ENCODE measurements around the gene GLB1L2.

GLB1L2 gene

DNA sequence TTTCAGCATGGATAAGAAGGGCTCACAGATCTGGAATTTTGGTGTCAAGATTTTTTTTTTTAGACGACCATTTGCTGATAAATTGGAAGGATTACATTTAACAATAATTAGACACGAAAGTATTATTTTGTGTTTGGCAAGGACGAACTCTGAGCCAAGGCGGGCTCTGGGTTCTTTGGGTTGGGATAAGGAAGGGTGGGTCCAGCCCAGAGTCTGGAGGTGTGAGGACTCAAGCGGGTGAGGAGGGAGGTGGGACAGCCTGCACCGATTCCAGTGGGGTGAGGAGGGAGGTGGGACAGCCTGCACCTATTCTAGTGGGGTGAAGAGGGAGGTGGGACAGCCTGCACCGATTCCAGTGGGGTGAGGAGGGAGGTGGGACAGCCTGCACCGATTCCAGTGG lies 76.1 kb downstream of the GLB1L2 start:
- no peak for DNase-seq

GRCh38 chr11:134409552-134410429 lies 78.0 kb downstream of the GLB1L2 start:
- no peak for DNase-seq

DNA sequence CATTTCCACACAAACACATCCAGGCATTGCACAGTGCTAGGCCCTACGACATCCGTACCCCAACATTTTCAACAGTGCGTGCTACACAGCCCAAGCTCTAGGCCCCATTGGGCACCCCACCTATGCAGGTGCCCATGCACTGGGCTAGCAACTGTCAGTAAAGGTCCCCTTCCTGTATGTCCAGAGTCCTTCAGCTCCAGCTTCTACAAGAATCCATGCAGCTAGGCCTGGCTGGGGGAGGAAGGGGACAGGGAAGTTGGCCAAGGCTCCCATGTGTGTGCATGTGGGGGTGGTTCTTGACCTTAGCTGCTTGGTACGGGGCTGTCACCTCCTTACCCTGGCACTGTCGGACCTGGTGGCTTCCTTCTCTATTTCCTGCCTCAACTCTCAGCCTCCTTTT lies 79.0 kb downstream of the GLB1L2 start:
- DNase-seq = no peak

- DNase-seq = no peak
Measured at GRCh38 chr11:134412203-134413042, 80.6 kb downstream of the GLB1L2 start, which contains the start of gene B3GAT1. Gene B3GAT1 (minus strand): TSS chr11:134412242. CDS start chr11:134387659, 24,583 bp downstream.

DNA sequence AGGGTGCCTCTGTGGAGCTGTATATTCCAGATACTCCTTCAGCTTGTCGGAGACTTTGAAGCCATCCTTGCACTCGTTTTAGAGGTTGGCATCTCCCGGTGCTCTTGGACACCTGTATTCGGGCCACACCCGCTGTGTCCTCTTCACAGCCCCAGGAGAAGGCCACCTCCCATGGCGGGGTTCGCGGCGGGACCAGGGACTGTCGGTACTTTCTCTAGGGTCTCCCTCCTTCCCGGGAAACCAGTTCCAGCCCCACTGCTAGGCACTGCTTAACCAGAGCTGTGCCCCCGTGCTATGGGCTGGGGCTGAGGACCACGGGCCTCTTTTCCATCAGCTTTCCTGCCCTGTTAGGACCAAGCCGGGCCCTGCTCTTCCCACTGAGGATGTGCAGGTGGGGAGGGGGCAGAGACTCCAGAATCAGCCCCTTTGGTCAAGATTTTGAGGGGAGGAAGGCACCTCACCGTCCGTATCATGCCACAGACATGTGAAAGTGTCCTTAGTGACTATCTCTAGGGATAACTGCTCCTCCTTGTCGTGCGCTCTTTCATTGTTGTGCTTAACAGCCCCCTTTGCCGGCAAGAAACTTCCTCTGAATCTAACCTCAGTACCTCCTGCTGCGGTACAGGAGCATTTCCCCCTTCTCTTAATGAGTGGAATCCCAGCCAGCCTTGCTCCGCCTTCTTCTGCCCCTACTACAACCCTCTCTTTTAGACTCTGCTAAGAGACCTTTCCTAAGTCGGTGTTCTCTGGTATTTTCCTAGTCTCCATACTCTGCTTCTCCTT lies 81.4 kb downstream of the GLB1L2 start:
- no peak for DNase-seq

DNA sequence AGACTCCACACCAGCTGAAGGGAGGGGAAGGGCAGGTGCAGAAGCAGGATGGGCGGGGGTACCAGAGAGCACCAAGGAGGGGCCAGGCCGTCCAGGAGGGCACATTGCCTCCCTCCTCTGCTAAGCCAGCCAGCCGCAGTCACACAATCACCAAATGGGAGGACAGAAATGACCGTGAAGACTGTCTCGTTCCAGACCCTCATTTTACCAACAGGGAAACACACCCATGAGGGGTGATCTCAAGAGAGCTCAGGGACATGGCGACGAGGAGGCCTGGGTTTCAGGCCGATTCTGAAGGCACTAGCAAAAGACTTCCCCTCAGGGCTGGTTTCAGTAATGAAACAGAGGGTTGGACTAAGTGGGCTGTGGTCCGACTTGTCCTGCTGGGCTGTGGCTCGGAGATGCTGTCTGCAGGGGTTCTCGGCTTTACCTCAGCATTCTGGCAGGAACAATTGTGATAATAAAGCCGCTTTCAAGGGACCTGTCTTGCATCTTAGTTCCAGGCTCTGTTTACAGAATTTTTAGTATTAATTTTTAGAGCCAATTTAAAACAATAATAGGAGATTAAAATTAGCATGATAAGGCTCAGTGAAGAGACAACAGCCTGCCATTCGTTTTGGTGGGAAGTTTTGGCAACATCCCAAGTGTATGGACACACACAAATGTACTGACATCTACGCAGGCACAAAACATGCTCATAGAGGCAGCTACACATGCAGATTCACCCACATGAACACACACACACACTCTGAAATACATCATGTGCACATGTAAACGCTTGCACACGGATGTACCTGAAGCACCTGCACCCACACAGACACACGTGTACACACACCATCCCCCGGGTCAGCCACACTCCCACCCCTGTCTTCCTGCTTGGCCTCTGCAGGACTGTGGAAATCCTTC lies 82.3 kb downstream of the GLB1L2 start:
- no peak for DNase-seq

DNA sequence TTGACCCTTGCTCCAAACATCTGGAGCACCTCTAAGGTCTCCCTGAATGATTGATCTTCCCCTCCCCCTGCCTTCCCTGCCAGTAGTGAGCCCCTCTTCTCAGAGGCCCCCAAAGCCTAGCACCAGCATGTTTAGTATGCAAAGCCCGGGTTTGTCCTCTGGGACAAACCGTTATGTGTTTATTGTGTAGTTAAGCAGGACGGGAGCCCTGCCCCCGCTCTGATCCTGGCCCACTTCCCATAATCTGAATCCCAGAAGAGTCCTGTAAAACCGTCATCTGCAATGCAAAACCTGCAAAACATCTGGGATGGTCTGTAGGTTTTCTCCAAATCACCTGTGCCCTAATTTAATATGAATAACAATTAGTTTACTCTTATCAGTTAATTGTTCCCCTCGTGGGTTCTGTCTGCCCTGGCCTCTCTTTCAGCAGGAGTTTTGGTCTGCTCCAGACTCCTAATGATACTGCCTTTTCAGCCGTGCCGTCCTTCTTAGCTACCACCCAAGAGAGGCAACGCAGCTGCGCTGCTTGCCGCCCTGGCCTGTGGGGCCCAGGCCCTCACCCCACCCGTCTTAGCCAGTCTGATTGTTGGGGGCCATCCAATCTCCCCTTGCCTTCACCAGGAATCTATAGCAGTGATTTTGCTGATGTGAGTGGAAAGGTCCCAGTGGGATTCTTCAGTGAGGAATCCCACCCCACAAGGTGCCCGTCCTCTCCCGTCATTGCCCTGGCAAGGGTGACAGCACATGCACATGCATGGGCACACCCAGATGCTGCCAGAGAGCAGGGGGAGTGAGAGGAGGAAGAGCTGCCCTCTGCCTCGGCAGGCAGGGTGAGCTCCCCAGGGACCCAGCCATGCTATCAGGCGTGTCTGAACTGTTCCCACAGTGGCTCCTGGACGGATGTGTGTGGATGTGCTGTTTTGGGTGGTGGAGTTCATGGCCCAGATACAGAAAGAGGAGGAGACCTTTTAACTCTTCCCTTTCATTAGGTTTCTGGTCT lies 83.3 kb downstream of the GLB1L2 start:
- DNase-seq = no peak

DNA sequence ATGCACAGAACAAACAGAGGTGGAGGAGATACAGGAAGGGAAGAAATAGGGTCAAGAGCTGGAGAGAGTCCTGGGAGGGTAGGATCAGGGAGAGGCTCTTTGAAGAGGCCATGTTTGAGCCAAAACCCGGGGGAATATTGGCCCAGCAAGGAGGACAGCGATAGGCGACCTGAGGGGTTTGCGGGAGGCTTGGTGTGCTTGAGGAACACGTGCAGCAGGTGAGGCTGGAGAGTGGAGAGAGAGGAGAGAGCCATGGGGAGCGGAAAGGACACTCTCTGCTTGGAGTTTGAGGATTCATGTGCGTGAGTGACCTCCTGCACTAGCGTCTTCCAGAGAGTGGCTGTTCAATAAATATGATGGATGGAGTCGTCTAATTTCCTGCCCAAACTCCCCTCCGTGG lies 84.9 kb downstream of the GLB1L2 start:
- no peak for DNase-seq

DNA sequence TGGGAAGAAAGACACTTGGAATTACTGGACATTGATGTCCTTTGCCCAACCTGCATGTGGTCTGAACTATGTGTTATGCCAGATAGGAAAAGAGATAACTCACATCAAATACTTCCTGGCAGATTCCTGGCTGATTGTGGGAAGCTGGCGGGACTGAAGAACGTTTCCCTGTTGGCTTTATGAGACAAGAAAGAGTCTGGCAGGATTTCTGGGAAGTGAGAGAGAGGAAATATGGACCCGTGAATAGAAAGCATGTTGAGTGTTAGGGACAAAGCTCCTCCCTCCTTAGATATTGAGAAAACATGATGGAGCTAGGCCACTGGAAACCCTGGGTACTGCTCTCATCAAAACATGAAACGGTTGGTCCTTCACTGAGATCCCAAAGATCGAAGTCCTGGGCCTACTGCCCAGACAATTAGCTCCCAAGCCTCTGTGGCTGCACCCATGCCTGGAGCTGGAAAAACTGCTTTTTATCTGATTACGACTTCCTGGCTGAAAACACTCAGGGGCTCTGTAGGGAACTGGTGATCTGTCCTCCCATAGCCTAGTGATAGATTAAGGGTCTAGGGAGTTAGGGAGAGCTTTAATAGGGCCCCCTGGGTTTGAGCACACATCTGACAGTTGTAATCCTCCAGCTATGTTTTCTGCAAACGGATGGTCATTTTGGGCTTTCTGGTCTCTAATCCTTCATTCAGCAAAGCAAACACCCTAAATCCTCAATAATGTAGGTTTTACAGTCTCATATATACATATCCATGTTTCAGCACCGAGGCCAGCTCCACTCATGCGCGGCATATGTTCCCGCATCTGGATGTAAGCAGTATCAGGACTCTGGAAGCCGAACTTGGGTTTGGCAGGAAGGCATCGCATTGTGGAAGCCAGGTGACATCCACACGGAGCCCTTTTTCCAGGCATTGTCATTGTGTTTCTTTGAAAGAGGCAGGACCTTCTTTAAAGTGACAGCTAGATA lies 86.4 kb downstream of the GLB1L2 start:
- DNase-seq = no peak

DNA sequence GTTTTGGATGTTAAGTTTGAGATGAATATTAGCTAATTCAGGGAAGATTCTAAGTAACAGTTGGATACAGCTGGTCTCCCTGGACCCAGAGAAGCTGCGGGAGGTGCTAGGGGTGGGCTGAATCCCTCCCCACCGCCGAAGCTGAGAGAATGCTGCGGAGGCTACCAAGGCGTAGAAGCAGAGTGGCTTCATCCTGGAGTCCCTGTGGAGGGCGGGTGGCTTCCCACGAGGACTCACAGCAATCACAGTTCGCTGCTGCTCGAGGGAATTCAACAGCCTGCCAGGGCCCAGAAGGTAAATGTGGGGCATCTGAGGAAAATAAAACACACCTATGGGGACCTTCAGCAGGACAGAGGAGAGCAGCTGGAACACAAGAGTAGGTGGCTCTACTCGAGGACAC lies 91.3 kb downstream of the GLB1L2 start:
- DNase-seq = no peak

DNA sequence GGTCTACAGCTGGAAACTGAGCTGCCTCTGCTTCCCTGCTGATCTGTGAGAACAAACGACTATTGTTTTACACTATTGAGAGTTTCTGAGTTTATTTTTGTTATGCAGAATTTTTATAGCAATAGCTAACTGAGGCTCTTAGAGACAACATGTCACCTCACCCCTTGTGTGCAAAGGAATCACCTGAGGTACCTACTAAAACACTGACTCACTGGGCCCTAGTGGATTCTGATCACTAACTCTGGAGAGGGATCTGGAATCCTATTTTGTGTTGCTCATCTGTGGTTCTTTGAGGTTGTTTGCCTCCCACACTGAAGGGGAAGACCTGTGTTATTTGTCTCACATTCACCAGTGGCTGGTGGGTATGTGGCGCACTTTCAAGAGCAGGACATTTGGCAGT lies 93.6 kb downstream of the GLB1L2 start:
- no peak for DNase-seq

All from cerebellar nuclear complex (tissue), 1 donor.